CD4-positive, alpha-beta T cell (primary cell): ENCODE data around the gene NXPH1. TPM values are rescaled to one million over a fixed set of nuclear protein-coding genes. Genes with fewer than 3 reads are reported as not detected.

Experiments
- ATAC-seq: fragments of 200-7000 bp; cut with Tn5 transposase; one replicate; pipeline ENCODE4 v1.10.0; 2022; ENCODE audit warnings: mild to moderate bottlenecking; ENCODE audit not compliant: poor library complexity
- CTCF ChIA-PET: fragments of 350-600 bp; sonication (Branson Sonifier 250); formaldehyde crosslinking; loops from one replicate; lab custom pipeline; 2021; ENCODE audit warnings: antibody characterized with exemption, inconsistent platforms; lab: Charles Lee
- POLR2A ChIA-PET: fragments of 350-600 bp; sonication (Branson Sonifier 250); formaldehyde crosslinking; loops from one replicate; lab custom pipeline; 2021; ENCODE audit warnings: antibody characterized with exemption, inconsistent platforms; lab: Charles Lee
- DNase-seq, 14 experiments: peaks; one replicate each; pipeline ENCODE4 v3.0.0-alpha.2; 2013 to 2020; ENCODE audit warnings: mixed read lengths in 2 of 14
- H3K27ac ChIP-seq, 2 donors: one replicate each; pipeline versions ENCODE4 v1.5.1 to v1.7.0; 2013; ENCODE audit warnings: low read length in 2 of 2, low read depth in 1 of 2, mild to moderate bottlenecking in 1 of 2
- H3K27me3 ChIP-seq, 2 experiments: 1 replicate in 1 of 2; 2 replicates in 1 of 2; pipeline versions ENCODE4 v1.6.1 to v1.7.0; 2013; ENCODE audit warnings: low read length in 2 of 2, control low read depth in 1 of 2, mild to moderate bottlenecking in 1 of 2, moderate library complexity in 1 of 2; ENCODE audit not compliant: insufficient read depth in 2 of 2, control insufficient read depth in 1 of 2
- H3K36me3 ChIP-seq: one replicate; pipeline ENCODE4 v1.6.1; 2013; ENCODE audit warnings: low read length, control low read depth; ENCODE audit not compliant: insufficient read depth
- H3K4me1 ChIP-seq: one replicate; pipeline ENCODE4 v1.6.1; 2013; ENCODE audit warnings: low read length, control low read depth; ENCODE audit not compliant: insufficient read depth
- H3K4me3 ChIP-seq: one replicate; pipeline ENCODE4 v1.5.1; 2013; ENCODE audit warnings: mild to moderate bottlenecking, low read length, moderate library complexity
- H3K9me3 ChIP-seq, 2 experiments: 1 replicate in 1 of 2; 2 replicates in 1 of 2; pipeline versions ENCODE4 v1.6.1 to v1.7.0; 2013; ENCODE audit warnings: low read length in 2 of 2, mild to moderate bottlenecking in 2 of 2, control low read depth in 1 of 2, moderate library complexity in 1 of 2; ENCODE audit not compliant: control insufficient read depth in 1 of 2, insufficient read depth in 1 of 2
- H3K27ac Mint-ChIP-seq: one replicate; pipeline ENCODE4 v1.8.0; 2020; ENCODE audit warnings: mixed read lengths
- H3K27me3 Mint-ChIP-seq: one replicate; pipeline ENCODE4 v1.8.0; 2021; ENCODE audit warnings: mixed read lengths
- H3K36me3 Mint-ChIP-seq: one replicate; pipeline ENCODE4 v1.8.0; 2021; ENCODE audit warnings: low read depth, mixed read lengths
- H3K4me1 Mint-ChIP-seq: one replicate; pipeline ENCODE4 v1.8.0; 2021; ENCODE audit warnings: low read depth, mixed read lengths
- H3K4me3 Mint-ChIP-seq: one replicate; pipeline ENCODE4 v1.8.0; 2020; ENCODE audit warnings: mild to moderate bottlenecking, mixed read lengths
- H3K9me3 Mint-ChIP-seq: one replicate; pipeline ENCODE4 v1.8.0; 2020; ENCODE audit warnings: mixed read lengths
- intact Hi-C, 2 experiments: fragments of 100-400 bp; cut with DNase I in 1 of 2; cut with micrococcal nuclease in 1 of 2; formaldehyde crosslinking; loops; one replicate each; pipeline versions ENCODE4 v1.15.1 to v1.9.0; 2023 to 2025; cut with DNase I, micrococcal nuclease
- total RNA-seq, 174 experiments: library from RNA in 2 of 174; stranded (reverse) in 2 of 174; gene quantifications; one replicate each; pipeline ENCODE4 v1.2.3 and lab custom pipeline; 2021 to 2026
- TF ChIP-seq, protein P1 (sequence below): fragments of 200-600 bp; IDR thresholded peaks from one replicate; pipeline ENCODE4 v1.8.0; 2022; ENCODE audit warnings: antibody characterized with exemption, mild to moderate bottlenecking

The NXPH1 gene
- total RNA-seq, 2 experiments from 2014 or later = not detected

GRCh38 chr7:8444468-8444769 is 11.0 kb downstream of the NXPH1 start:
- CTCF ChIA-PET = no interaction called here
- ATAC-seq = no peak
- Histone ChIP-seq H3K36me3 (no peaks in the 10 kb centered on the region), H3K9me3 (peaks cover 6 to 35% of the 10 kb centered on the region in 2 experiments), H3K27ac (no peak overlapping the region), H3K27me3 (peaks cover 50 to 73% of the 10 kb centered on the region in 2 experiments), H3K4me3 (no peak overlapping the region), H3K4me1 (peaks cover 10% of the 10 kb centered on the region)
- Mint-ChIP-seq H3K9me3 (no peaks in the 10 kb centered on the region), H3K4me1 (peaks cover 4% of the 10 kb centered on the region), H3K27me3 (peaks cover 92% of the 10 kb centered on the region), H3K36me3 (no peaks in the 10 kb centered on the region), H3K4me3 (no peak overlapping the region), H3K27ac (no peak overlapping the region)
- intact Hi-C loops = no loop called here
- POLR2A ChIA-PET = no interaction called here
- TF ChIP-seq, protein P1, sequence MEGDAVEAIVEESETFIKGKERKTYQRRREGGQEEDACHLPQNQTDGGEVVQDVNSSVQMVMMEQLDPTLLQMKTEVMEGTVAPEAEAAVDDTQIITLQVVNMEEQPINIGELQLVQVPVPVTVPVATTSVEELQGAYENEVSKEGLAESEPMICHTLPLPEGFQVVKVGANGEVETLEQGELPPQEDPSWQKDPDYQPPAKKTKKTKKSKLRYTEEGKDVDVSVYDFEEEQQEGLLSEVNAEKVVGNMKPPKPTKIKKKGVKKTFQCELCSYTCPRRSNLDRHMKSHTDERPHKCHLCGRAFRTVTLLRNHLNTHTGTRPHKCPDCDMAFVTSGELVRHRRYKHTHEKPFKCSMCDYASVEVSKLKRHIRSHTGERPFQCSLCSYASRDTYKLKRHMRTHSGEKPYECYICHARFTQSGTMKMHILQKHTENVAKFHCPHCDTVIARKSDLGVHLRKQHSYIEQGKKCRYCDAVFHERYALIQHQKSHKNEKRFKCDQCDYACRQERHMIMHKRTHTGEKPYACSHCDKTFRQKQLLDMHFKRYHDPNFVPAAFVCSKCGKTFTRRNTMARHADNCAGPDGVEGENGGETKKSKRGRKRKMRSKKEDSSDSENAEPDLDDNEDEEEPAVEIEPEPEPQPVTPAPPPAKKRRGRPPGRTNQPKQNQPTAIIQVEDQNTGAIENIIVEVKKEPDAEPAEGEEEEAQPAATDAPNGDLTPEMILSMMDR = no peak
- no peak for DNase-seq

- Histone ChIP-seq H3K4me1 (no peaks in the 10 kb centered on the region), H3K36me3 (no peaks in the 10 kb centered on the region), H3K27ac (no peak overlapping the region), H3K9me3 (no peaks in the 10 kb centered on the region), H3K4me3 (no peak overlapping the region), H3K27me3 (no peaks in the 10 kb centered on the region)
- Mint-ChIP-seq H3K9me3 (peaks cover 2% of the 10 kb centered on the region), H3K36me3 (no peaks in the 10 kb centered on the region), H3K4me3 (no peak overlapping the region), H3K4me1 (no peaks in the 10 kb centered on the region), H3K27ac (no peak overlapping the region), H3K27me3 (peaks cover 26% of the 10 kb centered on the region)
- TF ChIP-seq, protein P1 = no peak
- ATAC-seq (no peak), DNase-seq (no peak)
- intact Hi-C loops = no loop called here
- ChIA-PET POLR2A (no interaction called here), CTCF (no interaction called here)
These were observed 20.1 kb downstream of the NXPH1 start for GRCh38 chr7:8453535-8453934.

GRCh38 chr7:8455426-8455825 is 22.0 kb downstream of the NXPH1 start:
- H3K4me1 Mint-ChIP-seq = no peaks in the 10 kb centered on the region
- Histone ChIP-seq H3K27ac (no peak overlapping the region), H3K4me1 (no peaks in the 10 kb centered on the region), H3K27me3 (no peaks in the 10 kb centered on the region), H3K36me3 (no peaks in the 10 kb centered on the region), H3K9me3 (no peaks in the 10 kb centered on the region), H3K4me3 (no peak overlapping the region)
- intact Hi-C loops = no loop called here
- POLR2A ChIA-PET = no interaction called here
- CTCF ChIA-PET = no interaction called here
- peaks cover 32% of the 10 kb centered on the region for H3K27me3 Mint-ChIP-seq
- TF ChIP-seq, protein P1 = no peak
- ATAC-seq (no peak), DNase-seq (no peak)
- peaks cover 2% of the 10 kb centered on the region for H3K9me3 Mint-ChIP-seq
- no peak overlapping the region for H3K4me3 Mint-ChIP-seq
- H3K36me3 Mint-ChIP-seq = no peaks in the 10 kb centered on the region
- no peak overlapping the region for H3K27ac Mint-ChIP-seq
